Measurements from ENCODE around the gene PNMA8A.

- TF ChIP-seq CTCF (IDR thresholded peaks at IDR 0.05; ENCODE audit: low read length) (no peak), EZH2 (IDR thresholded peaks at IDR 0.05; ENCODE audit: borderline replicate concordance, low read length) (no peak)
Measured at GRCh38 chr19:46517471-46517870, 46.1 kb upstream of the PNMA8A start.
